Pons (tissue), 1 donor: ENCODE data around the gene DDX1.

Experiments
- DNase-seq: peaks from one replicate; pipeline ENCODE4 v3.0.0-alpha.2; 2016; ENCODE audit warnings: low spot score

DDX1 gene

DNA sequence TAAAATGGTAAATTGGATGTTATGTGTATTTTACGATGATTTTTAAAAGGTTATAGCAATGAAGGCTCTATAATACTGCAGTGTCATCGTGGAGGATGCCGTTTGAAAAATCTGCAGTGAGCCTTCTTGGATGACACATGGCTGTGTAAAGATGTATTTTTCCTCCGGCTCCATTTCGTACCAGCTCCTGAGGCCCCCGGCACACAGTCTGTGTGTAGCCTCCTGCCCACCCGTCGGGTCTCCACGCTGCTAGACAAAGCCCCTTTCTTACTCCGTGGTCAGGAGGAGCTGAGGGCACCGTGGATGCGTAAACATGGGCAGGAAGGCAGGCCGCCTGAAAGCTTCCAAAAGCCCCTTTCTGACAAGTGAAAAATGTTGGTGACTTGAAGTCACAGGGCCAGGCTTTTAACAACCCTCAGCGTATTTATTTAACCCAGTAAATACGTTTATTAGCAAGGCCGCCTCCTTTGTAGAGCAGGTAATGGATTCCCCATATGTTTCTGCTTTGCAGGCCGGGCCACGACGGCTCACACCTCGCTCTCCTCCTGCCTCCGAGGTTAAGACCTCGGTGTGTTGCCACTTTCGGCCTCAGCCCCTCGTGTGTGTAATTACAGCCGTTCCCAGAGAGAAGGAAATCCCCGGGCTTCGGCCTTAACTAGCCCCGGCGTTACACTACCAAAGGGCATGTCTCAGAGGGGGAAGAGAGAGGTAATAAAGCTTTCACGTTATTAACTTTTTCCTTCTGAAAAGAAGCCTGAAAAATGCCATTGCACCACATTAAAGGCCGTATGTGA, 72.8 kb downstream of the DDX1 start:
- DNase-seq, result no peak

DNA sequence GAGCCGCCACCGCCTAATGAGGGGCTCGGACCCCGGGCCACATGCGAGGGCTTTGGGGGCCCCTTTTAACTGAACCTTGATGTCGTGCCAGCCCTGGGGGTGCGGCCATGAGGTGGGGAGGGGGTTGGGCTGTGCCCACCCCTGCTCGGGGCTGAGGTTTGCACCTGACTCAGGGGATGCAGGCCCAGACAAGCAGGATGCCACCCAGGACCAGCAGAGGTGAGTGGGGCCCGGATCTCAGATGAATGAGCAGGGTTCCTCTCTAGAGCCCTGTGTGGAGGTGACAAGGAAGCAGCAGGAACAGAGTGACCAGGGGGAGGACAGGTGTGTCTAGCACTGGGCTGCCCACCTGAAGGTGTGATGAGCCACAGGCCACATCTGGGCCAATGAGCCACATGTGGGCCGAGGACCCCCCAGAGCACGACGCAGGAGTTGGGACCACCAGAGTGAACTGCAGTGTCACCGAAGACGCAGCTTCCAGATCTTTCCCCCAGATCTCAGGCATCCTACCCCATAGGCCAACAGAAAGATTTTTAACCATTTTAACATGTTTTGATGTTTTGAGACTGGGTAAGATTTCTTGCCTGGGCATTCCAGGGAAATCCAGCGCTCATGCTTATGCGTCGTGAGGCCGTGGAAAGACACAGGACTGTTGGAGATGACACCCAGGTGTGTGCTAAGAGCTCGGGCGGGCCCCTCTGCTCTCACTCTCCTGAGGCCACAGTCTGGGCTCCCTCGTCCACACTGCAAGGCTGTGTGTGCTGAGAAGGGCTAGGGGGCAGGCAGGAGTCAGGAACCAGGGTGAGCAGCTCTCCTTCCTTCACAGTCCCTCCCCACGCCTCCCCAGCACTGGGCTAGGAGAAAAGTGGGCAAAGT, 73.6 kb downstream of the DDX1 start:
- no peak for DNase-seq

DNA sequence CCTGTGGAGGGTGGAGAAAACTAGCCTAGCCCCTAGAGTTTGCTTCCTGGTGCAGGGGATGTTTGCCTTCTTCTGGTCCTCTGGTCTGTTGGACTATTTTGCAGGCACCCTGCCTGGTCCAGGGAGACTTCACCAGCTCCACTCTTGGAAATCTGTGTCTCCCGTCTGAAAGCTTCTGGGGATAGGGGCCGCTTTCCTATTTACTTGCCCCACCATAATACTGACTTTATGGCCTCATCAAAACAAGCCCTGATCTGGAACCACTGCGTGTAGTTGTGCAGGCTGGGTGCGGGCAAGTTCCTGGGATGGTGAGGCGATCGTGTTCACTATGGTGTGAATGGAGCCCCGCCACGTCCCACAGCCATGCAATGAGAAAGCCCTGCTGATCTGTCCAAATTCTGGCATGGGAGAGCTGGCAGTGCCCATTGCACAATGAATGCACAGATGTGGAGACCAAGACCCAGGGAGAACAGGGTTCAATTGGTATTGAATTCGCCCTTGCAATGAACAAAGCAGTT, 74.3 kb downstream of the DDX1 start:
- DNase-seq, result no peak

DNA sequence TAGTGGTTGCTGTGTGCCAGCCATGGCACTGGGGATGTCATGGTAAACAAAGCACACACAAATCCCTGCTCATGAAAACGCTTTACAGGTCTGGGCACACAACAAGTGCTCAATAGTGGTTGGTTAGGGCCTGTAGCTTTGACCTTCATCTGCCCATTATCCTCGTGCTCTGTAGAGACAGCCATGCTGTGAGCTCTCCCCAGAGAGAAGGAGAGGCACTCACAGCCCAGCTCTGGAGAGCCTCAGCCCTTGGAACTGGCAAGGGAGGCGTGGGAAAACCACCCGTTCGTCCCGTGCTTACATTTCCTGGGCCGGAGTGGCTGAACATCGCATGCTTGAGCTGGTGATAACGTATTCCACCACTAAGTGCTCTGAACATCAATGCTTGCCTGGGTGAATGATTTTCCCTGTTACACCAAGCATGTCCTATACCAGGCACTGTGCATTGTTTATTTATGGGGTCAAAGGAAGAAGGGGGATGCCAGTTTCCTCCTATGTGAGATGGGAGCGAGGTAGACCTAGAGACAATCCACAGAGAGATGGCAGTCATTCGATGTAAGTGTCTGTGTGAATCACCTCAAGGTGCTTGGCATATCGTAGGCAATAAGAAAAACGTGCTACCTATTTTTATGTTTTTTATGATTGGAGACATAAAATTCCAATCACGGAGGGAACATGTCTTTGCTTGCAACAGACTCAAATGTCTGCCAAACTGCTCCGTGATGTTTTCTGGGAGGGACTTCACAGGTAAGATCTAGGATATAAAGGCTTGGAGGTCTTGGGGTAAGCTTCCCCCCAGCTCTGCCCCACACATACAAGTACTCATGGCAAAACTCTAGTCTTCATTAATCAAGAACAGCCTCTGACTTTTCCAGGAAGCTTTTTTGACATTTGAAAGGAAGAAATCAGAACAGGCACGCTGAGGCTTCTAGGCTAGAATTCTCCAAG, 75.5 kb downstream of the DDX1 start:
- DNase-seq, result no peak

DNA sequence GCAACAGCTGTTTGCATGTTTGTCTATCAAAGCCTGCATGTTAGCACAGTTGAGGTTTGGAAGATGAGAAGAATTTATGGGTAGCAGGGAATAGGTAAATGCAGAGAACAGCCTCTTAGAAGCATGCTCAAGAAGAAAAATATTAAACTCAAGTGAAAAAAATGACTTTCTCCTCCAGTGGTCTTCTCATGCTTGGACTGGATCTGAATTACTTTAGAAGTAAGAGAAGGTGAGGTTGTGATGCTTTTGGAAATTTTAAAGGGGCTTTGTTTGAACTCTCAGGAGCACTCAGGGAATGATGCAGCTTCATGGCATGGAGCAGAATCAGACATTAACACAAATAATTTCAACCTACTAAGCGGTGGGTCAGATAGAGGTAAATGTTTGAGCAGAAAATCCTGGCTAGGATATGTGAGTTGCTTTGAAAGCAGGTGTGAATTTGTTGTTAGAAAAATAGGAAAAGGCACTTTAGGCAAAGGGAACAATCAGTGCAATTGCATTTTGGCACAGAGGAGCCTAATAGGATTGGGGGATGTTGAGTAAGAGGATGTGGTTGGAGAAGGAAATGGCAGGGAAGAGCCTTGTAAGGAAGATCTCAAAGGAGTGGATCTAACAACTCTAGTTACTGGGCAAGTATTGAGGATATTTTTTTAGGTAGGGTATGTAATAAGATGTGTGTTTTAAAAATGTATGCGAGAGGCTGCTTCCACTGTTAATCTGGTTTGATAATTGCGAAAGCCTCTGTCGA, 76.3 kb downstream of the DDX1 start:
- DNase-seq, result no peak

GRCh38 chr2:15668611-15669305, 77.1 kb downstream of the DDX1 start:
- no peak for DNase-seq

GRCh38 chr2:15669375-15669910, 77.8 kb downstream of the DDX1 start:
- DNase-seq, result no peak

DNA sequence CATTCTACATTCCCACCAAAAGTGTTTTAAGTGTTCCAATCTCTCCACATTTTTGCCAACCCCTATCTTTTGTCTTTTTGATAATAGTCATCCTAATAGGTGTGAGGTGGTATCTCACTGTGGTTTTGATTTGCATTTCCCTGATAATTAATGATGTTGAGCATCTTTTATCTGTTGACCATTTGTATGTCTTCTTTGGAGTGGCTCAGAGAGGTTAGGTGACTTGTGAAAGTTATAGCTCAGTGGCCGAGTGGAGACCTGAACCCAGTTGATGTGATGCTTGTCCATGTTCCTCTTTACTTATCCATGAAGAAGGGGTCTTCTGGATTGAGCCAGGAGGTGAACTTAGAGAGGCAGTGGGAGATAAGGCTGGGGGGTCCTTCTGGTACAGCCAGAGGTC, 78.8 kb downstream of the DDX1 start:
- no peak for DNase-seq

GRCh38 chr2:15670981-15671380, 79.3 kb downstream of the DDX1 start:
- no peak for DNase-seq

DNA sequence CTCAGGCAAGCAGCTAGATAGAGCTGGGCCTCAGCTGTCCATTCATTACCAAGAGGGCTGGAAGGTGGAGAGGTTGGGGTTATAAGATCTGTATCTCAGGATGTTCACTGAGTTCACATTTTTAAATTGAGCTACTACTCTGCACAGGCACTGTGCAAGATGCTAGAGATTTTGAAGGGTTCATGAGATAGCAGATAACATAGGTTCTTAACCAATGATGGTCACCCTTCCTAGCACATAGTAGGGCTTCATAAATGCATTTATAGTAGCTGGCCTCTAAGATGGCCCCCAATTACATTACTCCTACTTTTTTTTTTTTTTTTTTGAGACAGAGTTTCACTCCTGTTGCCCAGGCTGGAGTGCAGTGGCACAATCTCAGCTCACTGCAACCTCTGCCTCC, 79.7 kb downstream of the DDX1 start:
- no peak for DNase-seq

- no peak for DNase-seq
Measured at GRCh38 chr2:15671842-15672815, 80.5 kb downstream of the DDX1 start.

DNA sequence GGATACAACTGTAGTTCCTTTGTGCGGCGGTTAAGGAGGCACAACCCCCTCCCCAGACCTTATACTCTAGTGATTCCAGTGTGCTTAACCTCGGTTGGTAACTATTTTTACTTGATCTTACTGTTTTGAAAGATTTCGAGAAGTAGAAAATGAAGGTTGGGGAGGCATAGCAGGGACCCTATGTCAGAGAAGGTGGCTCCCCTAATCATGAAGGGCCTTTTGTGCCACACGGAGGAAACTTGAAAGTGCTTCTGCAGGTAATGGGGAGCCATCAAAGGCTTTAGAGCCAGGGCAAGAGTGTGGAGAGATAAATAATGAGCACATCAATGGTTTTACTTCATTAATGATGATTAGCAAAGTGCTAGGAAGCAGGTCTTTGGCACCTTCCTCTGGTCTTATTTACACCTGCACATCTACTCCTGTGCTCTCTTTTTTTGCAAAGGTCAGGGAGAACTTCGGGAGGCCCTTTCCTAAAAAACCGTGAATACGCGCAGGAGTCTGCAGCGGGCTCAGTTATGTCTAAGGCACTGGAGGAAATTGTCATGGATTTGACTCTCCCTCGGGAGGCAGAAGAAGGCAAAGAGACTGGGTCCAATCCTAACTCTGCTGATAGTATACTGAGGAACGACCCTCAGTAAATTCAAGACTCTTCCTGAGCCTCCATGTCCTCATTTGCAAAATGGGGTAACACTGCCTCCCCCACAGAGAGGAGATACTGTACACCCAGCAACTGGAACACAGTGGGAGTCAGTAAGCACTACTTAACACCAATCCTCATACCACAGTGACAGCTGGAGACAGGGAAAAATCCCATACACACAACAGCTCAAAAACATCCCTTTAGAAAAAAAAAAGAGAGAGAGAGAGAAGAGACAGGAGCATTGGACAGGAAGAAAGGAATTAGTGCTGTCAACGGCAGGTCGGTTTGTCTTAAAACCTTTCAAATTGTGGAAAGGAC, 81.6 kb downstream of the DDX1 start:
- DNase-seq, result no peak

DNA sequence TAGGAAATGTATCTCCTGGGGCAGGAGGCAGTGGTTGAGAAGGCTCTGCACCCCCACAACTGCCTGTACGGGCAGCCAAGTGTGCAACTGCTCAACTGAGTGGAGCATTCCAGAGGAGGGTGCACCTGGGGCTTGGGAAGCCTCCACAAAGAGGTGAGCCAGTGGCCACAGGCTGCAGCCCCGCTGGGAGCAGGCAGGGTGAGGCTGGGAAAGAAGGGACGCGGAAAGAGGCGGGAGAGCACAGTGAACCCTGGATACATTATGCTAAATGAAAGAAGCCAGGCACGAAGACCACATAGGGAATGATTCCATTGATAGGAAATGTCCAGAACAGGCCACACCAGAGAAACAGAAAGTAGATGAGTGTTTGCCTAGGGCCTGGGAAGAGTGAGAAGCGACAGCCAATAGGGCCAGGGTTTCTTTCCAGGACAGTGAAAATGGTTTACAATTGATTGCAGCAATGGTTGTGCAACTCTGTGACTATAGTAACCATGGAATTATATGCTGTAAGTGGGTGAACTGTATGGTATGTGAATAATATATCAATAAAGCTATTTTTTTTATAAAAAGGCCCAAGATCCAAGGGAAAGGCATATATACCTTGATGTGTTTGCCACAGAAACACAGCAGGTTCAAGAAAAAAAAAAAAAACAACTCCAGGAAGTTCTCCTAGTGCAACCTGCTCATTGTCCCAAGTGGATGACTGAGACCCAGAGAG, 82.4 kb downstream of the DDX1 start:
- no peak for DNase-seq

DNA sequence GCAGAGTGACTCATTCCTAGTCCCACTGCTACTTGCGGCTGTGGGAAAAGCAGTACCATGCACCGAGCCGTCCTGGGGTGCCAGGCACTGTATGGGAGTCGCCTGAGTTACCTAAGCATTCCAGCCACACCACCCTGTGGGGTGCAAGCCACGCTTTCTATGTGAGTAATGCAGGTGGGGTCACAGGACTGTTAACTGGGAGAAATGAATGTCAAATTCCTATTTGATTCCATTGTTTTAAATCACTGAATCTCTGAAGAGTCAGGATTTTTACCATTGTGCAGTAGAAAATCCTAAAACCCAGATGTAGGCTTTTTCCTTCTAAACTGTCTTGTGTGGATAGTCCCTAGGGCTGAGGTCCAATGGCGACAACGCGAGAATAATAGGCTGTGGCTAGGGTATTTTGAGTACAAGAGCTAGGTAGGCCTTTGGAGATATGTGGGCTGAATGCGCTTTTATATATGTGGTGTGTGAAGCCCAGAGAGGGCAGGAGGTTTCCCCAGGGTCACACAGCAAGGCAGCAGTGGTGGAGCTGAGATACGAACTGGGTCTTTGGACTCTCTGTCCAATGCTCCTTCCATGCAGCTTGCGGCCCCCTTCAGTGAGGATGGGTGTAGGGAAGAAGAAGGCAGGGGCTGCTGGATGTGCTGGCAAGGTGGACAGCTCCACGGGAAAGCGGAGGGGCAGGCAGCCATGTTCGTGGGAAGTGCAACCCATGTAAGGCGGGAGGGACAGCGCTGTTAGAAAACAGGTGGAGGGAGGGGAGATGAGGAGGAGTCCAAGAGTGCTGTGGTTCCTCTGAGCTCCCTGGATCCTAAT, 83.2 kb downstream of the DDX1 start:
- no peak for DNase-seq

DNA sequence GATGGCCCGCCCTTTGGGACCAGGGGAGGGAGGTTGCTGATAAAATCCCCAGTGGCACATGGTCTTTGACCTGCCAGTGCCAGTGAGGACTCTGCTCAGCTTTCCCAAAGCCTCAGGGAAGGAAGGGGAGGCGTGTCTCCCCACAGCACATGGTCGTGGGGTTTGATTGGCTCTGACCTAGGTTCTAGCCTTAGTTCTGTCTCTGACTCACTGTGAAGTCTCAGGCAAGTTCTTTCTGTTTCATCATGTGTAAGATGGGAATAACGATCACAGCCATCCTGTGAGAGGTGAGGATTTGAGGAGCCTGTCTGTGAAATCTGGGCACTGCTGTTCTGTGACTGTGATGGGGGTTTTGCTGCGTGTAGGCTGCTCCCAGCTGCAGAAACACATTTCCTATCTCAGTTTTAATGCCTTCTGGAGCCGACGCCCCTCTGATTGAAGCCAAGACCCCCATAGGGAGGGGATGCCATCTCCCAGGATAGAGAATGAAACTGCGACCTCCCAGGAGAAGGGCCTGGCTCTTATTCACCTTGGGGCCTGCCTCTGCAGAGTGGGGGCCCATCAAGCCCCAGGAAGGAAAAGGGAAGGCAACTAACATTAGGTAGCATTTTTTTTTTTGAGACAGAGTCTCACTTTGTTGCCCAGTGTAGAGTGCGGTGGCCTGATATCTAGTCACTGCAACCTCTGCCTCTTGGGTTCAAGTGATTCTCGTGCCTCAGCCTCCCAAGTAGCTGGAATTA, 84.0 kb downstream of the DDX1 start:
- DNase-seq, result no peak
